HL-60 (cell line): Measurements from ENCODE around the gene SDS.

ENCODE experiments used
- POLR2AphosphoS5 ChIP-seq: IDR thresholded peaks from 2 replicates; pipeline ENCODE4 v1.6.1; 2012; ENCODE audit warnings: low read depth
- SPI1 ChIP-seq: IDR thresholded peaks from 2 replicates; pipeline ENCODE4 v1.6.1; 2012; ENCODE audit warnings: low read depth, mild to moderate bottlenecking, borderline replicate concordance
- TF ChIP-seq, protein P1 (sequence below): IDR thresholded peaks from one replicate; pipeline ENCODE4 v1.5.1; 2011; ENCODE audit warnings: low read length, control low read depth, inconsistent platforms; ENCODE audit not compliant: insufficient read depth

DNA sequence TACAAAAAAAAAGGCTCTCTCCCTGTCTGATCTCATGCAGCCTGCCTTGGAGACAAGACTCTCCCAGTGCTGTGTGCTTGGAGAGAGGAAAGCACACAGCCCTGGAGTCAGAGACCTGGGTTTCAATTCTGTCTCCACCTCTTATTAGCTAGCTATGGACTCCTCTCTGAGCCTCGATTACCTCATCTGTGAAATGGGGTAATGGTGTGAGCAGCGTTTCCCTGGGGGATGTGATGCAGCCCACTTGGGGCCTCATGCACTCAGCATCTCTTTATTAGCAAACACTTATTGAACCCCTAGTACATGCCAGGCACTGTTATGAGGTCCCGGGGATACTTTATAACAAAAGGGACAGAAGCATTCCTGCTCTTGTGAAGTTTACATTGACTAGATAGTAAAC, 12.5 kb downstream of the SDS start:
- TF ChIP-seq, protein P1, sequence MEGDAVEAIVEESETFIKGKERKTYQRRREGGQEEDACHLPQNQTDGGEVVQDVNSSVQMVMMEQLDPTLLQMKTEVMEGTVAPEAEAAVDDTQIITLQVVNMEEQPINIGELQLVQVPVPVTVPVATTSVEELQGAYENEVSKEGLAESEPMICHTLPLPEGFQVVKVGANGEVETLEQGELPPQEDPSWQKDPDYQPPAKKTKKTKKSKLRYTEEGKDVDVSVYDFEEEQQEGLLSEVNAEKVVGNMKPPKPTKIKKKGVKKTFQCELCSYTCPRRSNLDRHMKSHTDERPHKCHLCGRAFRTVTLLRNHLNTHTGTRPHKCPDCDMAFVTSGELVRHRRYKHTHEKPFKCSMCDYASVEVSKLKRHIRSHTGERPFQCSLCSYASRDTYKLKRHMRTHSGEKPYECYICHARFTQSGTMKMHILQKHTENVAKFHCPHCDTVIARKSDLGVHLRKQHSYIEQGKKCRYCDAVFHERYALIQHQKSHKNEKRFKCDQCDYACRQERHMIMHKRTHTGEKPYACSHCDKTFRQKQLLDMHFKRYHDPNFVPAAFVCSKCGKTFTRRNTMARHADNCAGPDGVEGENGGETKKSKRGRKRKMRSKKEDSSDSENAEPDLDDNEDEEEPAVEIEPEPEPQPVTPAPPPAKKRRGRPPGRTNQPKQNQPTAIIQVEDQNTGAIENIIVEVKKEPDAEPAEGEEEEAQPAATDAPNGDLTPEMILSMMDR: no peak
- TF ChIP-seq POLR2AphosphoS5 (no peak), SPI1 (no peak)
